HEK293 (cell line): ENCODE results near the gene GSPT1.
A peak's percentile ranks its signal among the peaks of the same experiment; 100 is the strongest.

Experiments
- BCL11B ChIP-seq: fragments of 450-650 bp; formaldehyde crosslinking; IDR thresholded peaks from 2 replicates; pipeline ENCODE4 v1.5.1; 2016; ENCODE audit warnings: low read depth, missing biosample characterization, missing genetic modification characterization
- FEZF1 ChIP-seq: fragments of 450-650 bp; formaldehyde crosslinking; IDR thresholded peaks from 2 replicates; pipeline ENCODE4 v1.5.1; 2016; ENCODE audit warnings: missing biosample characterization, missing genetic modification characterization
- HIC1 ChIP-seq: fragments of 450-650 bp; formaldehyde crosslinking; IDR thresholded peaks from 2 replicates; pipeline ENCODE4 v1.5.1; 2016; ENCODE audit warnings: missing biosample characterization, missing genetic modification characterization
- MZF1 ChIP-seq: fragments of 450-650 bp; formaldehyde crosslinking; IDR thresholded peaks from 2 replicates; pipeline ENCODE4 v1.5.1; 2017; ENCODE audit warnings: missing biosample characterization, missing genetic modification characterization, borderline replicate concordance
- PRDM6 ChIP-seq: fragments of 450-650 bp; formaldehyde crosslinking; IDR thresholded peaks from 2 replicates; pipeline ENCODE4 v1.5.1; 2017; ENCODE audit warnings: missing biosample characterization, missing genetic modification characterization
- SCRT1 ChIP-seq: fragments of 450-650 bp; formaldehyde crosslinking; IDR thresholded peaks from 2 replicates; pipeline ENCODE4 v1.5.1; 2016; ENCODE audit warnings: missing biosample characterization, missing genetic modification characterization, borderline replicate concordance
- SP7 ChIP-seq: fragments of 450-650 bp; formaldehyde crosslinking; IDR thresholded peaks from 2 replicates; pipeline ENCODE4 v1.5.1; 2016; ENCODE audit warnings: missing biosample characterization, missing genetic modification characterization
- TSHZ1 ChIP-seq: fragments of 450-650 bp; formaldehyde crosslinking; IDR thresholded peaks from 2 replicates; pipeline ENCODE4 v1.5.1; 2016; ENCODE audit warnings: missing biosample characterization, missing genetic modification characterization, borderline replicate concordance
- ZBTB17 ChIP-seq: fragments of 450-650 bp; formaldehyde crosslinking; IDR thresholded peaks from 2 replicates; pipeline ENCODE4 v1.5.1; 2016; ENCODE audit warnings: missing biosample characterization, missing genetic modification characterization
- ZBTB44 ChIP-seq: fragments of 450-650 bp; IDR thresholded peaks from 2 replicates; pipeline ENCODE4 v1.5.1; 2018; ENCODE audit warnings: missing biosample characterization, mild to moderate bottlenecking, missing genetic modification characterization
- ZFP37 ChIP-seq: fragments of 450-650 bp; formaldehyde crosslinking; IDR thresholded peaks from 2 replicates; pipeline ENCODE4 v1.5.1; 2016; ENCODE audit warnings: missing biosample characterization, missing genetic modification characterization
- ZFP69B ChIP-seq: fragments of 450-650 bp; formaldehyde crosslinking; IDR thresholded peaks from 2 replicates; pipeline ENCODE4 v1.5.1; 2016; ENCODE audit warnings: missing biosample characterization, missing genetic modification characterization
- ZNF10 ChIP-seq: fragments of 450-650 bp; formaldehyde crosslinking; IDR thresholded peaks from 2 replicates; pipeline ENCODE4 v1.5.1; 2017; ENCODE audit warnings: missing biosample characterization, missing genetic modification characterization
- ZNF114 ChIP-seq: fragments of 450-650 bp; formaldehyde crosslinking; IDR thresholded peaks from 2 replicates; pipeline ENCODE4 v1.5.0; 2017; ENCODE audit warnings: missing biosample characterization, missing genetic modification characterization
- ZNF157 ChIP-seq: fragments of 450-650 bp; formaldehyde crosslinking; IDR thresholded peaks from 2 replicates; pipeline ENCODE4 v1.5.1; 2016; ENCODE audit warnings: missing biosample characterization, missing genetic modification characterization
- ZNF169 ChIP-seq: fragments of 450-650 bp; formaldehyde crosslinking; IDR thresholded peaks from 2 replicates; pipeline ENCODE4 v1.5.1; 2016; ENCODE audit warnings: missing biosample characterization, missing genetic modification characterization
- ZNF292 ChIP-seq: fragments of 450-650 bp; formaldehyde crosslinking; IDR thresholded peaks from 2 replicates; pipeline ENCODE4 v1.5.1; 2016; ENCODE audit warnings: low read depth, missing biosample characterization, missing genetic modification characterization, borderline replicate concordance
- ZNF580 ChIP-seq: fragments of 450-650 bp; formaldehyde crosslinking; IDR thresholded peaks from 2 replicates; pipeline ENCODE4 v1.5.1; 2016; ENCODE audit warnings: missing biosample characterization, missing genetic modification characterization
- ZNF692 ChIP-seq: fragments of 450-650 bp; formaldehyde crosslinking; IDR thresholded peaks from 2 replicates; pipeline ENCODE4 v1.5.1; 2016; ENCODE audit warnings: missing biosample characterization, missing genetic modification characterization
- ZNF76 ChIP-seq: fragments of 450-650 bp; formaldehyde crosslinking; IDR thresholded peaks from 2 replicates; pipeline ENCODE4; 2016; ENCODE audit warnings: low read depth, missing biosample characterization, missing genetic modification characterization, borderline replicate concordance

GSPT1 gene

GRCh38 chr16:11916524-11917285, 949 bp upstream of the GSPT1 start (continued):
- TF ChIP-seq ZNF169 (tag by site-specific recombination) (no peak), ZBTB44 (tag by site-specific recombination) (0 out of 2 replicates have a peak, but pooled peaks have one; percentile 21), ZNF76 (tag by site-specific recombination) (peak; percentile 41), ZNF10 (tag by site-specific recombination) (no peak), FEZF1 (tag by site-specific recombination) (peak; percentile 67), ZNF114 (tag by site-specific recombination) (no peak), ZNF292 (tag by site-specific recombination) (no peak), MZF1 (tag by site-specific recombination) (peak; percentile 97), SCRT1 (no peak), ZBTB17 (tag by site-specific recombination) (peak; percentile 80), TSHZ1 (0 out of 2 replicates have a peak, but pooled peaks have one; percentile 9), ZNF157 (tag by site-specific recombination) (no peak), ZFP69B (tag by site-specific recombination) (peak; percentile 46), ZNF692 (tag by site-specific recombination) (0 out of 2 replicates have a peak, but pooled peaks have one; percentile 4), ZFP37 (no peak), ZNF580 (tag by site-specific recombination) (no peak), SP7 (tag by site-specific recombination) (peak; percentile 24; the same call in 1 of the 2 replicates), HIC1 (peak; percentile 80), BCL11B (tag by site-specific recombination) (no peak), PRDM6 (peak; percentile 71)
